ENCODE results near the gene ARPIN.

DNA sequence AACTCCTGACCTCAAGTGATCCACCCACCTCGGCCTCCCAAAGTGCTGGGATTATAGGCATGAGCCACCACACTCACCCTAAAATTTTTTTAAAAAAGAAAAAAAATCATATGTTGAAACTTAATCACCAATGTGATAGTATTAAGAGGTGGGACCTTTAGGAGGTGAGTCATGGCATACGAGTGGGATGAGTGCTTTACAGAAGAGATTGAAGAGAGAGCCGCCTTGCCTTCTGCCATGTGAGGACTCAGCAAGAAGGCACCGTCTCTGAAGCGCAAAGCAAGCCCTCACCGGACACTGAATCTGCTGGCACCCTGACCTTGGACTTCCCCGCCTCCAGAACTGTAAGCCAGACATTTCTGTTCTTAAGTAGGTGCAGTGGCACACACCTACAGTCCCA is 5.5 kb downstream of the ARPIN start:
- no peak for TF ChIP-seq CTCF (IDR thresholded peaks at IDR 0.05)
- TF ChIP-seq POLR2A (IDR thresholded peaks at IDR 0.05) = no peak

Measured in right lobe of liver (tissue), 4 donors.